ENCODE measurements around the gene DHRS7.

Gene DHRS7

DNA sequence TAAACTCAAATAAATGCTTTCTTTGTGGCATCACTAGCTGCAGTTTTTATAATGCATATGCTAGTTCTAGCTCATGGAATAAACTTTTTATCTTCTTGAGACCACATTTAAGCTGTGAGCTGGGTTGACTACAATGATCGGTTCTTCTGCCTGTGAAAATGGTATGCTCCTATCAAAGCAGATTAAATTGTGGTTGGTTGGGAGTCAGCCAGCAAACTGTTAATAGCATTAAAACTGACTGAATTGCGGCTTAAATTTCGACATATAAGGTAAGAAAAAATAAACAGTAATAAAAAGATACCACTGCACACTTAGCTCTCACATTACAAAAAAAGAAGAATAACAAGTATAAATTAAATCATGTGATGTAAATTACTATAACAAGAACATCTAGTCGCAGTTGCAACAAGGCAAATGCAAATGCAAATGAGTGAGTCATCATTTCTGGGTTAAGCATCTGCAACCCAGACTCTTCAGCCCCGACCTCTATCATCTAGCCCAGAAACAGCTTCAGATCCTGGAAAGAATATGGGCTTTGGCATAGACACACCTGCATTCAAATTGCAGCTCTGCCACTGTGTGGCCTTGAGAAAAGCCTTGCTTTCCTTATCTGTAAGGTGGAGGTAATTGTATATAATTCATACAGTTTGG, 19.8 kb upstream of the DHRS7 start:
- DNase-seq (ENCODE audit: low read depth in 3 of 3), result no peak

GRCh38 chr14:60184146-60184904, 19.1 kb upstream of the DHRS7 start:
- DNase-seq (ENCODE audit: low read depth in 3 of 3), result no peak

DNA sequence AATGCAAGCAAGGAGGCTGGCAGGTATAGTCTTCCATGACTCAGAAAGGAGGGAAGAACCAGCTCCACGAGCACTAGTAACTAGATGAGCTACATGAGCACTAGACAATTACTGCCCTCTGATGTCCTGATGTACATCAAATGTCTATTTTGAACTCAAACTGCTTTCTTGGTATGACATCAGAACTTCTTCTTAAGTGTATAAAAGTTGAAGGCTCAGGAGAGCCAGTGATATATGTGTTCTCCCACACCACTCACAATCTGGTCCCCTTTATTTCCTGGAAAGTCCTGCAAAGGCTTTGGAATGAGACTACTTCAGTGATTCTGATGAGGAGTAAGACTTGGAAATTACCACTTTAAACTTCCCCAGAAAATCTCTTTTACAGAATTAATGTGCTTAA, 18.5 kb upstream of the DHRS7 start:
- no peak for DNase-seq (ENCODE audit: low read depth in 3 of 3)

- DNase-seq (ENCODE audit: low read depth in 3 of 3), result no peak
Observed at GRCh38 chr14:60183138-60183537, 17.9 kb upstream of the DHRS7 start.

DNA sequence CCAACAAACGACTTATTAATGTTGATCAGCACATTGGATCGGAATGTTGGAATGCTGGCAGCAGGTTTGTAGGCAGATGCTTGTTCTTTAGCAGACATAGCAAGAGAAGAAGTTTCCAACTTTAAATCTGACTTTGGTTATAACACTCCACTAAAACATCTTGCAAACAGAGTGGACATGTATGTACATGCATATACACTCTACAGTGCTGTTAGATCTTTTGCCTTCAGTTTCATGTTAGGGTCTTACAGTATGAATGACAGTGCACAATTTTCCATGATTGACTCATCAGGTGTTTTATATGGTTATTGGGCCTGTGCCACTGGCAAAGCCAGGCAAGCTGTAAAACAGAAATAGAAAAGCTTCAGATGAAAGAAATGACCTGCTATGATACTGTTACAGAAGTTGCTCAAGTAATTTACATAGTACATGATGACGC, 14.3 kb upstream of the DHRS7 start:
- DNase-seq (ENCODE audit: low read depth in 3 of 3), result no peak

GRCh38 chr14:60178820-60179219, 13.6 kb upstream of the DHRS7 start:
- no peak for DNase-seq (ENCODE audit: low read depth in 3 of 3)

DNA sequence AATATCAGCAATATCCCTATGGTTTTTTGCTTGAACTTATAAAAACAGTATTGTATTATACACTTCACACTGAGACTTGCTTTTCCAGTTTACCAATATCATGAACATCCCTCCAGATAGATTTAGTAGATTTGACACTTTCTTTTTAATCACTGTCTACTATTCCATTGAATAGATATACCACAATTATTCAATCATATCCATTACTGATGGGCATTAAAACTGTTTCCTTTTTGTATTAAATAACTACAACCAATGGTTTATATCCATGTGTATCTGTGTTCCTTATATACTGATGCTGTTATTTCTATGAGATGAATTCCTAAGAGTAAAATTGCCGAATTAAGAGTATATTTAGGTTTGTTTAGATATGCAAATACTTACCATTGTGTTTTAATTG, 13.0 kb upstream of the DHRS7 start:
- DNase-seq (ENCODE audit: low read depth in 3 of 3), result no peak

- no peak for DNase-seq (ENCODE audit: low read depth in 3 of 3)
Observed at GRCh38 chr14:60175255-60175902, 10.2 kb upstream of the DHRS7 start.

DNA sequence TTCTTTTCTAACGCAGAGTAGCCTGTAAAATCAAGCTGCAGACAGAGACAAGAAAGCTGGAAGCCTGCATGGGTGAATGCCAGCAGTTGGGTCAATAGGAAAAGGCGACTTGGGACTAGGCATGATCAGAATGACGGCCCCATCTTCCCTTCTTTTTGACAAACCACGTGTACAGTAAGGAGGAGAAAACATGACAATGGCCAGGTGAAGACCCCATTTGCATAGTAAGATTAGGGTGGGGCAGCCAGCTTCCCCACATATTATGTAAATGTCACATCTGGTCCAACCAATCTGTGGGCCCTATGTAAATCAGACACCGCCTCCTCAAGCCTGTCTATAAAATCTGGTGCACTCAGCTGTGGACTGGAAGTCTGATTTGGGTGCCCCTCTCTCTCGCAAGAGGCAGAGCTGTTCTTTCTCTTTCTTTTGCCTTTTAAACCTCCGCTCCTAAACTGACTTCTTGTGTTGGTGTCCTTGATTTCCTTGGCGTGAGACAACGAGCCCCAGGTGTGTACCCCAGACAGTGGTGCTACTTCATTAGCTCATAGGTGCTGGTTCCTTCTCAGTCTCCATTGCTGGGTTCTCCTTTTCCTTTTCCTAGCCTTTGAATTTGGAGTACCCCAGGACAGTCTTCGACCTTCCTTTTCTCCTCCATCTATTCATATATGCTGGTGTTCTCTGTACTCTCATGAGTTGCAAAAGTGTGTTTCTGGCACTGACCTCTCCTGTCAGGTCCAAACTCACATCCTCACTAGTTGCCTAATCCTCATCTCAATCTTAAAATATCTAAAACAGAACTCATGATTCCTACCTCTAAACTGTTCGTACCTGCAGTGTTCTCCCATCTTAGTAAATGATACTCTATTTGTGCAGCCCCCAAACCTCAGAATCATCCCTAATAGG, 9.4 kb upstream of the DHRS7 start:
- DNase-seq (ENCODE audit: low read depth in 3 of 3), result no peak

GRCh38 chr14:60171690-60172089, 6.5 kb upstream of the DHRS7 start:
- DNase-seq (ENCODE audit: low read depth in 3 of 3), result no peak

GRCh38 chr14:60170948-60171347, 5.8 kb upstream of the DHRS7 start:
- no peak for DNase-seq (ENCODE audit: low read depth in 3 of 3)

GRCh38 chr14:60169722-60170121, 4.5 kb upstream of the DHRS7 start:
- no peak for DNase-seq (ENCODE audit: low read depth in 3 of 3)

- no peak for DNase-seq (ENCODE audit: low read depth in 3 of 3)
Observed at GRCh38 chr14:60166142-60166541, 944 bp upstream of the DHRS7 start.

DNA sequence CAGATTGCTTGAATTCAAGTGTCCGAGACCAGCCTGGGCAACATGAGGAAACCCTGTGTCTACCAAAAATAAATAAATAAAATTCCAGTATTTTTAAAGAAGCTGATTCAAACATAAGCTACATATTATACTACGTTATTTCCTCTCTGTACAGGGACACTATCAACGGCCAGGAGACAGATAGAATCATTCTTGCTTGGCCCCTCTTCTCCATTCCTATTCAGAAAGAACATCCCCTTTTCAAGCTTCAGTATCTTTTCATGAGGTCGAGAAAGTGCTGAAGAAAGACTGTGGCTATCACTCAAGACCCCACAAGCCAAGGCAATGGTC, 314 bp upstream of the DHRS7 start:
- DNase-seq (ENCODE audit: low read depth in 3 of 3), result no peak

DNA sequence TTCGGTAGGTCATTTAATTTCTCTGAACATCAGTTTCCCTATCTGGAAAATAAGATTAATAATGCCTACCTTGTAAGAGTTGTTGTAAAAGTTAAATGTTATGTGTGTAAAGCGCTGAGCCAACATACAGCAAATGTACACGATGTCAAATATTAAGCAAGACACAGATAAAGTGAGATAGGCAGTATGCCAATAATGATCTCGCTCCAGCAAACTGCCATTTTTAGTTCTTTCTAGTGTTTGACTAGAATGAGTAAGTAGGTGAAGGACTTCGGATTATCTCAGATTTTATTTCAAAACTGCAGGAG, 840 bp downstream of the DHRS7 start:
- DNase-seq (ENCODE audit: low read depth in 3 of 3), result no peak

DNA sequence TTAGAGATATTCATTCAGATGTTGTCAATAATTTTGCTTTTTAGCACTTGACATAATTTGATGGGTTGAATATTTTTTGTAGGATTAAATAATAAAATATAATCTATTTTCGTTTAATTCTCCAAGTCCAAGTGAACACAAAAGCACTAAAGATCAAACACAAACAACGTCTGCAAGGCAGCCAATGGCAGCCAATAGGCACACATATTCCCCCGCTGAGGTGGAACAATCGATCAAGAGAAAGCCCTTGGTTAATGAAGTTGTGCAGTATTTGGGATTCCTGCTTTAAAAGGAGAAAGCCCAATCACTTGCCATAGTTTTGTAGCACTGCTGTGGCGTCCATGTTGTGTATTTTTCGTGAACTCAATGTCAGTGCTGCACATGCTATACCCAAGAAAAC, 1.5 kb downstream of the DHRS7 start:
- DNase-seq (ENCODE audit: low read depth in 3 of 3), result no peak

- DNase-seq (ENCODE audit: low read depth in 3 of 3), result no peak
Observed at GRCh38 chr14:60161196-60162107, 3.7 kb downstream of the DHRS7 start.

DNA sequence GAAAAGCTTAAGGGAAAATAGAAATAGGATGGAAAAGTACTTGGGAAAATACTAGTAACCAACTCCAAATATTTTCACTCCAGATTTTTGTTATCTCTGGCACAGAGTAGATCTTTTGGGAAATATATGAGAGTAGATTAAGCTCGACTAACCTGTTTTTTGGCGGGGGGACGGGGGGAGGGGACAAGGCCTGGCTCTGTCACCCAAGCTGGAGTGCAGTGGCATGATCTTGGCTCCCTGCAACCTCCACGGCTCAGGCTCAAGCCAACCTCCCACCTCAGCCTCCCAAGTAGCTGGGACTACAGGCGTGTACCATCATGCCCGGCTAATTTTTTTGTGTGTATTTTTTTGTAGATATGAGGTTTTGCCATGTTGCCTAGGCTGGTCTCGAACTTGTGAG, 4.8 kb downstream of the DHRS7 start:
- DNase-seq (ENCODE audit: low read depth in 3 of 3), result no peak

GRCh38 chr14:60154671-60155070, 10.5 kb downstream of the DHRS7 start:
- DNase-seq (ENCODE audit: low read depth in 3 of 3), result no peak

GRCh38 chr14:60153991-60154390, 11.2 kb downstream of the DHRS7 start:
- DNase-seq (ENCODE audit: low read depth in 3 of 3), result no peak

DNA sequence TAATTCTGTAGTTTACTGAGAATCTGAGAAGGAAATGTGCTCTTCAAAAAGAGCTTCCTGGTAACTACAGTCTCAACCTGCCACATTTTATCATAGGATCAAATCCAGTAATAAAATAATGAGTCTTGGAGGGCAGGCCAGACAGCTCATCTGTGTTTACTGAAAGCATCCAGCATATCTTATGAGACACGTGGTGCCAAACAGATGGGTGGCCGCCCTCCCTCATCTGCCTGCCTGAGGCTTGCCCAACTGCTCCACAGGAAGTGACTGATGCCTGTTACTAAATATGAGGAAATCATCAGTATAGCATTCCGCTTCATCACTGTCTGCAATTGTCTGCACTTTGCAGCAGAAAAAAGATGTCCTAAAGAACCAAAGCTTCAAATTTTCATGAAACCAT, 13.5 kb downstream of the DHRS7 start:
- DNase-seq (ENCODE audit: low read depth in 3 of 3), result peak; percentile 36 to 61 (median 40)

Data from stimulated activated CD4-positive, alpha-beta T cell treated with anti-CD3 and anti-CD28 coated beads, TNF-alpha, amount 100 ng/mL, for 24 hours (primary cell).